Activated CD4-positive, alpha-beta memory T cell treated with anti-CD3 and anti-CD28 coated beads for 36 hours (primary cell): ENCODE data around the gene ZNF205. TPM values are rescaled to one million over a fixed set of nuclear protein-coding genes. Genes with fewer than 3 reads are reported as not detected.

Experiments
- CTCF ChIA-PET: fragments of 350-600 bp; sonication (Branson Sonifier 250); formaldehyde crosslinking; loops from one replicate; lab custom pipeline; 2021; ENCODE audit warnings: antibody characterized with exemption, inconsistent platforms; lab: Charles Lee
- POLR2A ChIA-PET: fragments of 350-600 bp; sonication (Branson Sonifier 250); formaldehyde crosslinking; loops from one replicate; lab custom pipeline; 2021; ENCODE audit warnings: antibody characterized with exemption; lab: Charles Lee
- DNase-seq: peaks from one replicate; pipeline ENCODE4 v3.0.0-alpha.2; 2020
- H3K27ac Mint-ChIP-seq: one replicate; pipeline ENCODE4 v1.8.0; 2021; ENCODE audit warnings: mixed read lengths
- H3K27me3 Mint-ChIP-seq: one replicate; pipeline ENCODE4 v1.8.0; 2021; ENCODE audit warnings: mixed read lengths
- H3K36me3 Mint-ChIP-seq: one replicate; pipeline ENCODE4 v1.8.0; 2021; ENCODE audit warnings: mixed read lengths
- H3K4me1 Mint-ChIP-seq: one replicate; pipeline ENCODE4 v1.8.0; 2021; ENCODE audit warnings: low read depth, mixed read lengths
- H3K4me3 Mint-ChIP-seq: one replicate; pipeline ENCODE4 v1.8.0; 2021; ENCODE audit warnings: mild to moderate bottlenecking, mixed read lengths
- H3K9me3 Mint-ChIP-seq: one replicate; pipeline ENCODE4 v1.8.0; 2021; ENCODE audit warnings: mixed read lengths
- intact Hi-C: fragments of 100-400 bp; cut with micrococcal nuclease; formaldehyde crosslinking; loops from one replicate; pipeline ENCODE4 v1.15.1; 2023
- total RNA-seq, 2 experiments: library from RNA; stranded (reverse); gene quantifications; one replicate each; pipeline ENCODE4 v1.2.3, GENCODE V29; 2021

ZNF205 gene
- total RNA-seq, 2 experiments from 2014 or later = 0.21 TPM; not detected in 1

DNA sequence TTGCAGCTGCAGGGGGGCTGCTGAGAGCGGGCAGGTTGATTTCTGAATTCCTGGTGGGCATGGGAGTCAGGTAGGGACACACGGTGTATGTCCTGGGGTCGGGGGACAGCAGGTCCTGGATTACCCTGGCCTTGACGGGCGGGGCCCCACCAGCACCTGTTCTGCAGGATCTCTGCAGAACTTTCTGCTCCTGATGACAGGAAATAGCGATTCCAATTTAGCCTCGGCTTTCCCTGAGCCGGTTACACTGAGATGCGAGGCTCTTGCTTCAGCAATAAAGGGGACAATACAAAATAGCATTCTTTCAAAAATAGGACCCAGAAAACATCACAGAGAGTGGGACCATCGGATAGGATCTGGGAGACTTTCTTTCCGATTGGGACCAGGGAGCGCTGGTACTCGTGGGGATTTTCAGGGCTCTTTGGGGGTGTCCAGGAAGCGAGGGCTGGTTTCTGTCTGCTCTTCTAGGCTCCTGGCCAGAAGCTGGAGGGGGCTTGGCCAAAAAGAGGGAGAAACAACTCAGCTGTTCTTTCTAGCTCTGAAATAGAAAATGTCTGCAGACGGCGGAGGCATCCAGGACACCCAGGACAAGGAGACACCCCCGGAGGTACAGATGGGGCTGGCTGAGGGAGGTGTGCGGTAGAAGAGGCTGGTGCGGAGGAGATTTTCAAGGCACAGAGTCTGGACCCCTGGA is 642 bp downstream of the ZNF205 start:
- no peak for DNase-seq
- Mint-ChIP-seq H3K27me3 (peaks cover 12% of the 10 kb centered on the region), H3K4me1 (no peaks in the 10 kb centered on the region), H3K9me3 (no peaks in the 10 kb centered on the region), H3K27ac (no peak overlapping the region), H3K36me3 (no peaks in the 10 kb centered on the region), H3K4me3 (no peak overlapping the region)
- ChIA-PET CTCF (interaction anchor here (1.1 kb wide), 1 partner anchor 15 kb away, joined by 3 read pairs; no protein-coding TSS in a partner anchor), POLR2A (interaction anchor here (0.6 kb wide), 1 partner anchor 12 kb away, joined by 3 read pairs; no protein-coding TSS in a partner anchor)
- intact Hi-C loops = no loop called here

DNA sequence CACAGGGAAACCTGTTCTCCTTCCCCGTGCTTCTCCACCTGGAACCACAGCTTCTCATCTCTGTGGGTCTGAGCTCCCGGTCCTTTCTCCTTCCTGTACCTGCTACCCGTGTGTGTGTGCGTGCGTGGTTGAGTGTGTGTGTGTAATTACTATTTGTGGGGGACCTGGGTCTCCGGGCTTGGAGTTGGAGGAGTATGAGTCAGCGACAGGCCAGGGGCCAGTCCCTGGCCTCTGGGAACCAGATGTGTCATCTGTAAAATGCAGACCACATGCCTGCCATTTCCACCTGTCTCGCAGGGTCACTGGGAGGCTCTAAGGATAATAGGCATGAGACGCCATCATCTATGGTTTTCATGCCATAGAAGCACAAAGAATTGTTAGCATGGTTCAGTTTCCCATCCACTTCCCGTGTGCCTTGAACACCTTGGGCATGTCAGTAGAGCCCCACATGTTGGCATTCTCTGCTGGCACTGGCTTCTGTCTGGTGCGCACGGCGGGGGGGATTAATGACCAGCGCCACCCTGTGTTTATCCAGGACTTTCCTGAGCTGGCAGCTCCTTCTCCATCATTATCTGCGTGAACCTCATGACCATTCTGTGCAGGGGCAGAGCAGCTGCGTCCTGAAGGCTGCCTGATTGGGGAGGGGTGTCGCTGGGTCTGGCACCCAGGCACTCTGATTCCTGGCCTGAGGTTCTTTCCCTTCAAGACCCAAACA is 1.5 kb downstream of the ZNF205 start:
- no peak for DNase-seq
- Mint-ChIP-seq H3K9me3 (no peaks in the 10 kb centered on the region), H3K27ac (no peak overlapping the region), H3K4me3 (no peak overlapping the region), H3K36me3 (no peaks in the 10 kb centered on the region), H3K27me3 (peaks cover 12% of the 10 kb centered on the region), H3K4me1 (no peaks in the 10 kb centered on the region)
- intact Hi-C loops = no loop called here
- ChIA-PET POLR2A (interaction anchor here (0.6 kb wide), 1 partner anchor 11 kb away, joined by 3 read pairs; no protein-coding TSS in a partner anchor), CTCF (interaction anchor here (1.0 to 5.0 kb wide), 4 partner anchors 16 to 86 kb away, joined by 3 to 22 read pairs (median 6); no protein-coding TSS in a partner anchor)

DNA sequence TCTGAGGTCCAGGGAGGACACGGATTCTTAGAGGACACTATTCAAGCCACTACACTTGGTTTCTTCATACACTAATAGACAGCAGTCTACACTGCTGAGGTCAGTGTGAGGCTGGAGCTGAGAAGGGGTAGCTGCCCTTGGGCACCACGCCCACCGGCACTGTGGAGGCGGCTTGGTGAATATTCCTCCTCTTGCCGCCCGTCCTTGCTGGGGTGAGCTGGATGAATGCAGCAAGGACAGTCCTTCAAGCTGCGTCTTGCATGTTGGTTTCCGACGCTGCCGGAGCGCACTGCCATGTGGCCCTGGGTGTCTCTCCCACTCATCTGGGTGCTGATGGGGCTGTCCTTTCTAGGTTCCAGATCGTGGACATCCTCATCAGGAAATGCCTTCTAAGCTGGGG is 2.6 kb downstream of the ZNF205 start:
- H3K9me3 Mint-ChIP-seq = no peaks in the 10 kb centered on the region
- CTCF ChIA-PET = interaction anchor here (1.0 to 5.0 kb wide), 4 partner anchors 15 to 87 kb away, joined by 3 to 22 read pairs (median 6); no protein-coding TSS in a partner anchor
- H3K27ac Mint-ChIP-seq = no peak overlapping the region
- no peak overlapping the region for H3K4me3 Mint-ChIP-seq
- POLR2A ChIA-PET = no interaction called here
- no peaks in the 10 kb centered on the region for H3K36me3 Mint-ChIP-seq
- intact Hi-C loops = no loop called here
- peaks cover 12% of the 10 kb centered on the region for H3K27me3 Mint-ChIP-seq
- H3K4me1 Mint-ChIP-seq = no peaks in the 10 kb centered on the region
- no peak for DNase-seq

DNA sequence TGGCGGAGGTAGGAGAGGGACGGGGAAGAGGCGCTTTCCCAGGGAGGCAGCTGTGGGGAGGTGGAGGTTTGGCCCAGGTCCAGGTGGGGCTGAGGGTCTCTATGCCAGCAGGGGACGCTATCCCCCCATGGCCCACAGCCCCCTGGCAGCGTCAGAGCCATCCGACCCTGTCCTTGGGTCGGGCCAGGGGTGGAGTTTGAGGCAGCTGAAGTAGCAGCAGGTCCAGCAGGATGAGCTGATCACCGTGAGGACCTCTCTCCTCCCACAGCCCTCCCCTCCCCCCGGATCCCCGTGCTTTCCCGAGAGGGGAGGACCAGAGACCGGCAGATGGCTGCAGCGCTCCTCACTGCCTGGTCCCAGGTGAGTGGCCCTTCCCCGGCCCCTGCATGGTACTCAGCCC is 3.2 kb downstream of the ZNF205 start:
- peaks cover 12% of the 10 kb centered on the region for H3K27me3 Mint-ChIP-seq
- no peaks in the 10 kb centered on the region for H3K9me3 Mint-ChIP-seq
- no peaks in the 10 kb centered on the region for H3K36me3 Mint-ChIP-seq
- intact Hi-C loops = no loop called here
- ChIA-PET POLR2A (no interaction called here), CTCF (interaction anchor here (0.8 to 5.0 kb wide), 4 partner anchors 14 to 84 kb away, joined by 3 to 22 read pairs (median 4); no protein-coding TSS in a partner anchor)
- no peak for DNase-seq
- no peak overlapping the region for H3K27ac Mint-ChIP-seq
- H3K4me3 Mint-ChIP-seq = no peak overlapping the region
- no peaks in the 10 kb centered on the region for H3K4me1 Mint-ChIP-seq

DNA sequence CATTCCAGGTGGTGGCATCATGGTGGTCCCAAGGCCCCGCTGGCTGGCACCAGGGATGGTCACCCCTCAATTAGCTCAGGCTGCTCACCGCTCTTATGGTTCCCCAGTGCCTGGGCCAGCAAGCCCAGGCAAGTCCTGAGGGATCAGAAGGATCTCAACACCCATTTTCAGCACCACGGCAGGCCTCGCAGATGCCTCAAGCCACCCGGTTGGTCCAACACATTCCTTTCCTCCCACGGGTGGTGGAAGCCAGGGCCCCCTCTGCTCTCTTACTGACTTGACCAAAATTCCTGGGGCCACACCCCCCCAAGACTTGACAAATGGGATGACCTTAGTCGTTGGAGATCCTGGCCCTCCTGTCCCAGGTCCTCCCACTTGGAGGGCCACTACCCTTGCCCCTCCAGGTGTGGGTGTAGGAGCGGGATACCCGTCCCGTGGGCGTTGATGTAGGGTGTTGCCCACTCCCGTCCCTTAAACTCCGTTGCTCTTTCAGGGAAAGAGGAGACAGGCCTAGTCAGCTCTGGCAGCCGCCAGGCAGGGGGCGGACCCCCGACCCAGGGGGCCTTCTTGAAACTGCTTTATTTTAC is 5.9 kb downstream of the ZNF205 start:
- H3K4me3 Mint-ChIP-seq = no peak overlapping the region
- intact Hi-C loops = no loop called here
- H3K27ac Mint-ChIP-seq = no peak overlapping the region
- POLR2A ChIA-PET = no interaction called here
- DNase-seq = no peak
- H3K4me1 Mint-ChIP-seq = no peaks in the 10 kb centered on the region
- no peaks in the 10 kb centered on the region for H3K9me3 Mint-ChIP-seq
- CTCF ChIA-PET = interaction anchor here (0.7 to 5.0 kb wide), 5 partner anchors 11 to 60 kb away, joined by 3 to 22 read pairs (median 4); no protein-coding TSS in a partner anchor
- H3K36me3 Mint-ChIP-seq = no peaks in the 10 kb centered on the region
- H3K27me3 Mint-ChIP-seq = peaks cover 4% of the 10 kb centered on the region

DNA sequence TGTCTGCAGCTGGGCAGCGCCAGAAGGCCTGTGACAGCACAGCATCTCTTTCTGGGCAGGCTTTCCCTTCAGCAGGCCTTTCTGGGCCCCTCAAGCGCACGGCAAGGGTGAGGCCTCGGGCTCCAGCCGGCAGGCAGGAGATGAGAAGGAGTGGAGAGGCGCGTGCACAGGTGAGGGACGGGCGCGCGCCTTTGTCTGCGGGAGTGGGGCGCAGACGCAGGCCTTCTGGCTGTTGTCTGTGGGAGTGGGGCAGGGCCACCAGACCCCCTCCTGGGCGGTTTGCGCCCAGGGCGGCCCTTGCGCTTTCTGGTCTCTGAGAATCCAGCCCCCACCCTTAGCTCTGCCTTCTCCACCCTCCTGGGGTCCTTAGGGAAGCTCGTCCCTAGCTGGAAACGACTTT is 6.5 kb downstream of the ZNF205 start:
- Mint-ChIP-seq H3K9me3 (no peaks in the 10 kb centered on the region), H3K36me3 (no peaks in the 10 kb centered on the region), H3K4me3 (no peak overlapping the region), H3K27me3 (peaks cover under 1% of the 10 kb centered on the region), H3K27ac (no peak overlapping the region), H3K4me1 (peaks cover 5% of the 10 kb centered on the region)
- CTCF ChIA-PET = interaction anchor here (1.1 to 5.0 kb wide), 3 partner anchors 11 to 17 kb away, joined by 4 to 22 read pairs (median 5); no protein-coding TSS in a partner anchor
- intact Hi-C loops = no loop called here
- POLR2A ChIA-PET = no interaction called here
- no peak for DNase-seq

DNA sequence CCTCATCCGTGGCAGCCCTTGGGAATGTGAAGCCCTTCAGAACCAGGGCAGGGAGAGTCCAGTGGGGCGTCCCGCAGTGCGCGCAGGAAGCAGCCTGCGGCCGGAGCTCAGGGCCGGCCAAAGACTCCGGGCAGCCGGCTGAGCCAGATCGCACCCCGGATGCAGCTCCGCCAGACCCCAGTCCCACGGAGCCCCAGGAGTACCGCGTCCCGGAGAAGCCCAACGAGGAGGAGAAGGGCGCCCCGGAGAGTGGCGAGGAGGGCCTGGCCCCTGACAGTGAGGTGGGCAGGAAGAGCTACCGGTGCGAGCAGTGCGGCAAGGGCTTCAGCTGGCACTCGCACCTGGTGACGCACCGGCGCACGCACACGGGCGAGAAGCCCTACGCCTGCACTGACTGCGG is 6.9 kb downstream of the ZNF205 start:
- no peaks in the 10 kb centered on the region for H3K36me3 Mint-ChIP-seq
- no peak overlapping the region for H3K27ac Mint-ChIP-seq
- H3K27me3 Mint-ChIP-seq = no peaks in the 10 kb centered on the region
- no peaks in the 10 kb centered on the region for H3K9me3 Mint-ChIP-seq
- no peak for DNase-seq
- peaks cover 6% of the 10 kb centered on the region for H3K4me1 Mint-ChIP-seq
- ChIA-PET POLR2A (no interaction called here), CTCF (interaction anchor here (0.9 to 1.4 kb wide), 4 partner anchors 10 to 87 kb away, joined by 3 to 5 read pairs (median 4); no protein-coding TSS in a partner anchor)
- no peak overlapping the region for H3K4me3 Mint-ChIP-seq
- intact Hi-C loops = no loop called here

DNA sequence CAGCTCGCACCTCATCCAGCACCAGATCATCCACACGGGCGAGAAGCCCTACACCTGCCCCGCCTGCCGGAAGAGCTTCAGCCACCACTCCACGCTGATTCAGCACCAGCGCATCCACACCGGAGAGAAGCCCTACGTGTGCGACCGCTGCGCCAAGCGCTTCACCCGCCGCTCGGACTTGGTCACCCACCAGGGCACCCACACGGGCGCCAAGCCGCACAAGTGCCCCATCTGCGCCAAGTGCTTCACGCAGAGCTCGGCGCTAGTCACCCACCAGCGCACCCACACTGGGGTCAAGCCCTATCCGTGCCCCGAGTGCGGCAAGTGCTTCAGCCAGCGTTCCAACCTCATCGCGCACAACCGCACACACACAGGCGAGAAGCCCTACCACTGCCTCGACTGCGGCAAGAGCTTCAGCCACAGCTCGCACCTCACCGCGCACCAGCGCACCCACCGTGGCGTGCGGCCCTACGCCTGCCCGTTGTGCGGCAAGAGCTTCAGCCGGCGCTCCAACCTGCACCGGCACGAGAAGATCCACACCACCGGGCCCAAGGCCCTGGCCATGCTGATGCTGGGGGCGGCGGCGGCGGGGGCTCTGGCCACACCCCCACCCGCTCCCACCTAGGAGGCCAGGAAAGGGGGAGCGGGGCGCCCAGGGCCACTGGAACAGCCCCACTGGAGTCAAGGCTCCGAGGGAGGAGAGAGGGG is 7.5 kb downstream of the ZNF205 start:
- intact Hi-C loops = no loop called here
- no peak for DNase-seq
- Mint-ChIP-seq H3K36me3 (peaks cover 1% of the 10 kb centered on the region), H3K27me3 (no peaks in the 10 kb centered on the region), H3K4me3 (no peak overlapping the region), H3K9me3 (no peaks in the 10 kb centered on the region), H3K4me1 (peaks cover 8% of the 10 kb centered on the region), H3K27ac (no peak overlapping the region)
- ChIA-PET CTCF (interaction anchor here (0.8 to 1.4 kb wide), 5 partner anchors 10 to 88 kb away, joined by 3 to 5 read pairs (median 4); no protein-coding TSS in a partner anchor), POLR2A (no interaction called here)

DNA sequence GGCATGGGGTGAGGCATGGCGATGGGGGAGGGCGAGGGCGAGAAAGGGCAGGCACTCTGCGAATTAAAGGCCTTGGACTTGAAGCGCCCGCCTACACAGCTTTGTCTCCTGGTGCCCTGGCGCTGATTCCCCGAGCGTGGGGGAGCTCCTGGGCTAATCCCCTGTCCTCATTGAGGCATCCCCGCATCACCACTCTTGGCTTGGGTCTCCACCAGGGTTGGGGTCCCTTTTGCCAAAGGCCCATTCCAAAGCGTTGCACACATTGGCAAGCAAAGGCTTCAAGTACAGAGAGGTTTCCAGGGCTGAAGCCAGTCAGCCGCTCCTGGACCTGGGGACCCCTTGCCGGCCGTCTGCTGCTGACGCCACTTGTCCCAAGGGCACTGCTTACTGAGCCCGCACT is 8.0 kb downstream of the ZNF205 start:
- Mint-ChIP-seq H3K27me3 (no peaks in the 10 kb centered on the region), H3K4me3 (no peak overlapping the region), H3K9me3 (no peaks in the 10 kb centered on the region), H3K4me1 (peaks cover 11% of the 10 kb centered on the region), H3K36me3 (peaks cover 1% of the 10 kb centered on the region), H3K27ac (no peak overlapping the region)
- no peak for DNase-seq
- ChIA-PET CTCF (interaction anchor here (0.8 to 1.1 kb wide), 2 partner anchors 9 to 12 kb away, joined by 3 to 4 read pairs; no protein-coding TSS in a partner anchor), POLR2A (no interaction called here)
- intact Hi-C loops = no loop called here

DNA sequence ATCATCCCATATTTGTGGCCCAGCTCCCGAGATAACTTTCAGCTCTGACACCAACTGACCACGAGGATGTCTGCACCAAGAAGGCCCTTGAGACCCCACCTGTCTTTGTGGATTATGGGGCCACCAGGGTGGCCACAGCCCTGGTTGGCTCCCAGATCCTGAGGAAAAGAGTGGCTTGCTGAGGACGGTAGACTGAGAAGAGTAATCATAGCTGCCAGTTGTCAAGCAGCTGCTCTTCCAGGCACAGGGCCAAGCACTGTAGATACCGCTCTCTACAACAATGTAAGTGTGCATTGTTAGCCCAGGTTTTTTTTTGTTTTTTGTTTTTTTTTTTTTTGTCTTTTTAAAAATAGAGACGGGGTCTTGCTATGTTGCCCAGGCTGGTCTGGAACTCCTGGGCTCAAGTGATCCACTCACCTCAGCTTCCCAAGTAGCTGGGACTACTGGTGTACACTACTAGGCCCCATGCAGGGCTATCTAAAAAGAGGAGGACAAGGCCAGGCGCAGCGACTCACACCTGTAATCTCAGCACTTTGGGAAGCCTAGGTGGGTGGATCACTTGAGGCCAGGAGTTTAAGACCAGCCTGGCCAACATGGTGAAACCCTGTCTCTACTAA is 9.6 kb downstream of the ZNF205 start:
- Mint-ChIP-seq H3K27me3 (no peaks in the 10 kb centered on the region), H3K9me3 (no peaks in the 10 kb centered on the region), H3K27ac (no peak overlapping the region), H3K4me1 (peaks cover 12% of the 10 kb centered on the region), H3K4me3 (no peak overlapping the region), H3K36me3 (peaks cover 1% of the 10 kb centered on the region)
- ChIA-PET POLR2A (interaction anchor here (1.2 kb wide), 1 partner anchor 13 kb away, joined by 6 read pairs; the partner anchor contains the start of gene ZNF213), CTCF (interaction anchor here (0.9 to 2.2 kb wide), 3 partner anchors 13 to 90 kb away, joined by 3 to 16 read pairs (median 5); partner anchors contain the start of gene ZNF213)
- intact Hi-C loops = no loop called here
- no peak for DNase-seq
